Right lobe of liver (tissue), 6 donors: Measurements from ENCODE around the gene GPR39. TPM values are rescaled to one million over a fixed set of nuclear protein-coding genes. Genes with fewer than 3 reads are reported as not detected.

Source experiments
- ATAC-seq, 4 donors: fragments of 200-7000 bp; cut with Tn5 transposase; one replicate each; pipeline ENCODE4 v1.9.1; 2020; ENCODE audit warnings: mild to moderate bottlenecking in 4 of 4, moderate library complexity in 4 of 4
- DNase-seq, 3 donors: peaks; one replicate each; pipeline ENCODE4 v3.0.0-alpha.2; 2020
- H3K27ac ChIP-seq, 3 donors: fragments of 200-600 bp; one replicate each; pipeline ENCODE4 v1.8.0; 2022
- H3K27me3 ChIP-seq, 2 donors: fragments of 200-600 bp; one replicate each; pipeline ENCODE4 v1.8.0; 2022
- H3K36me3 ChIP-seq, 4 donors: fragments of 200-600 bp; sonication (generic) in 1 of 4; one replicate each; pipeline versions ENCODE4 v1.5.1 to v1.8.0; 2017 to 2022; ENCODE audit warnings: control low read depth in 1 of 4
- H3K4me1 ChIP-seq, 4 donors: fragments of 200-600 bp; sonication (generic) in 1 of 4; one replicate each; pipeline versions ENCODE4 v1.5.1 to v1.8.0; 2017 to 2022; ENCODE audit warnings: control low read depth in 1 of 4
- H3K4me3 ChIP-seq, 3 donors: fragments of 200-600 bp; one replicate each; pipeline ENCODE4 v1.8.0; 2022
- H3K9me3 ChIP-seq, 4 donors: fragments of 200-600 bp; sonication (generic) in 1 of 4; one replicate each; pipeline versions ENCODE4 v1.5.1 to v1.8.0; 2017 to 2022; ENCODE audit warnings: control low read depth in 1 of 4
- CTCF ChIP-seq, 4 donors: fragments of 200-600 bp in 3 of 4; fragments of 450-650 bp in 1 of 4; IDR thresholded peaks; one replicate each; pipeline versions ENCODE4 v1.5.1 to v1.8.0; 2016 to 2022; ENCODE audit warnings: antibody characterized with exemption in 4 of 4, mild to moderate bottlenecking in 2 of 4
- POLR2A ChIP-seq: fragments of 450-650 bp; IDR thresholded peaks from one replicate; pipeline ENCODE4 v1.6.1; 2017; ENCODE audit warnings: antibody characterized with exemption, mild to moderate bottlenecking
- WGBS: methylation state at CpG from one replicate; pipeline ENCODE4 v1.1.6; 2018; ENCODE audit warnings: low coverage, low lambda C conversion rate; ENCODE audit not compliant: insufficient coverage; ENCODE audit errors: missing lambda C conversion rate; 5-methylcytosine and 5-hydroxymethylcytosine counted together
- intact Hi-C, 2 donors: fragments of 100-400 bp; cut with DNase I; formaldehyde crosslinking; loops; one replicate each; pipeline versions ENCODE4 v1.11.2 to v1.14.1; 2022
- total RNA-seq, 6 experiments: library from RNA; depleted of rRNA in 2 of 6; stranded (reverse); fragments of >200 nt in 2 of 6; fragmentation: NEBNext Ultra II Directional in 3 of 6; extraction: Animal tissue kit (Norgen Biotek cat#: 25700) in 3 of 6; gene quantifications; one replicate each; pipeline versions ENCODE4 v1.1.0 to v1.2.4, GENCODE V29; 2016 to 2023
- donor health status: DM: no; HTN: yes; CAD: no.
- donor health status: DM: no; HTN: no; CAD: no.
- donor health status: DM: no; HTN: no; CAD: no.
- donor health status: DM: no; HTN: yes; CAD: no.
- donor health status: DM: no; HTN: yes; CAD: no.

Gene GPR39
- total RNA-seq, 6 experiments from 2014 or later: 3.6 to 9.1 (median 6.0) TPM

- TF ChIP-seq POLR2A (no peak), CTCF (IDR thresholded peaks at IDR 0.05) (no peak)
- Histone ChIP-seq H3K4me1 (no peaks in the 10 kb centered on the region), H3K36me3 (no peaks in the 10 kb centered on the region), H3K27me3 (no peaks in the 10 kb centered on the region), H3K27ac (no peak overlapping the region), H3K4me3 (no peak overlapping the region), H3K9me3 (no peaks in the 10 kb centered on the region)
- intact Hi-C loops: no loop called here
- DNase-seq (no peak), ATAC-seq (no peak)
These were observed 81.0 kb downstream of the GPR39 start for GRCh38 chr2:132497591-132497990.

- no peaks in the 10 kb centered on the region for H3K4me1 ChIP-seq
- intact Hi-C loops: no loop called here
- no peak for DNase-seq
- H3K27me3 ChIP-seq: no peaks in the 10 kb centered on the region
- WGBS: no CpG with 5 or more reads among the region's 1 CpG
- TF ChIP-seq CTCF (IDR thresholded peaks at IDR 0.05) (no peak), POLR2A (no peak)
- H3K27ac ChIP-seq: no peak overlapping the region
- H3K4me3 ChIP-seq: no peak overlapping the region
- no peaks in the 10 kb centered on the region for H3K9me3 ChIP-seq
- ATAC-seq: no peak
- H3K36me3 ChIP-seq: no peaks in the 10 kb centered on the region
These were observed 87.1 kb downstream of the GPR39 start for GRCh38 chr2:132503701-132504100.

GRCh38 chr2:132515010-132515409, 98.4 kb downstream of the GPR39 start:
- ATAC-seq (no peak), DNase-seq (no peak)
- no peaks in the 10 kb centered on the region for H3K36me3 ChIP-seq
- no peaks in the 10 kb centered on the region for H3K27me3 ChIP-seq
- WGBS: 54% methylated on average over 2 of the region's 2 CpGs
- no peak for TF ChIP-seq POLR2A
- TF ChIP-seq CTCF (IDR thresholded peaks at IDR 0.05): no peak
- H3K27ac ChIP-seq: no peak overlapping the region
- no peaks in the 10 kb centered on the region for H3K4me1 ChIP-seq
- H3K9me3 ChIP-seq: no peaks in the 10 kb centered on the region
- no peak overlapping the region for H3K4me3 ChIP-seq
- intact Hi-C loops: no loop called here

- no peak for TF ChIP-seq POLR2A
- TF ChIP-seq CTCF (IDR thresholded peaks at IDR 0.05): no peak
- no peak overlapping the region for H3K4me3 ChIP-seq
- no peaks in the 10 kb centered on the region for H3K9me3 ChIP-seq
- H3K36me3 ChIP-seq: no peaks in the 10 kb centered on the region
- H3K27me3 ChIP-seq: no peaks in the 10 kb centered on the region
- H3K27ac ChIP-seq: no peak overlapping the region
- H3K4me1 ChIP-seq: no peaks in the 10 kb centered on the region
- DNase-seq (no peak), ATAC-seq (no peak)
- intact Hi-C loops: no loop called here
- 77% methylated on average over 1 of the region's 1 CpG for WGBS
These were observed 100.8 kb downstream of the GPR39 start for GRCh38 chr2:132517386-132517785.

GRCh38 chr2:132518302-132518701, 101.7 kb downstream of the GPR39 start:
- H3K4me1 ChIP-seq: no peaks in the 10 kb centered on the region
- no peak overlapping the region for H3K4me3 ChIP-seq
- TF ChIP-seq CTCF (IDR thresholded peaks at IDR 0.05) (no peak), POLR2A (no peak)
- no peaks in the 10 kb centered on the region for H3K9me3 ChIP-seq
- H3K36me3 ChIP-seq: no peaks in the 10 kb centered on the region
- intact Hi-C loops: no loop called here
- no peak for ATAC-seq
- no peaks in the 10 kb centered on the region for H3K27me3 ChIP-seq
- DNase-seq: no peak
- no peak overlapping the region for H3K27ac ChIP-seq
- 84% methylated on average over 4 of the region's 4 CpGs for WGBS
